GM06990 (cell line): Measurements from ENCODE around the gene TPO.

Source experiments
- DNase-seq: peaks from one replicate; pipeline ENCODE4 v3.0.0-alpha.2; 2011; ENCODE audit not compliant: insufficient read length; ENCODE audit errors: extremely low read depth
- H3K27me3 ChIP-seq: replicated peaks from 2 replicates; pipeline ENCODE4 v1.6.0; 2011; ENCODE audit warnings: low read length; ENCODE audit not compliant: control insufficient read depth, insufficient read depth
- H3K36me3 ChIP-seq: 2 replicates; pipeline ENCODE4 v1.5.1; 2011; ENCODE audit warnings: low read length; ENCODE audit not compliant: control insufficient read depth, insufficient read depth
- H3K4me3 ChIP-seq: replicated peaks from 2 replicates; pipeline ENCODE4 v1.5.1; 2011; ENCODE audit warnings: low read depth, mild to moderate bottlenecking, control low read depth, low read length
- TF ChIP-seq, protein P1 (sequence below): IDR thresholded peaks from 2 replicates; pipeline ENCODE4 v1.5.1; 2011; ENCODE audit warnings: low read length, control low read depth, mild to moderate bottlenecking, inconsistent platforms; ENCODE audit not compliant: insufficient read depth, poor library complexity, severe bottlenecking

TPO gene

DNA sequence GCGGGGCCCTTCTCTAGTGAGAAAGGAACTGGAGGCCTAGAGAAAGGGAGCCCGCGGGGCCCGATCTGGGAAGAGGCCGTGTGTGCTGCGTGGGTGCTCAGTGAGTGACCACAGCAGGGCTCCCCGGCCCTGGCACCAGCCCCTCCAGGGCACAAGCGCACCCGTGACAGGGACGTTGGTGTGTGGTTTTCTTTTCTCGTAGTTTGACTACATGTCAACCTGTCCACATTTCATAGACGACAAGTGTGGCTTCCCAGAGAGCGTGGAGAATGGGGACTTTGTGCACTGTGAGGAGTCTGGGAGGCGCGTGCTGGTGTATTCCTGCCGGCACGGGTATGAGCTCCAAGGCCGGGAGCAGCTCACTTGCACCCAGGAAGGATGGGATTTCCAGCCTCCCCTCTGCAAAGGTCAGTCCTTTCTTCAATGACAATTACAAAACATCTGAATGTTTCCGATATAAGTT, 83.1 kb downstream of the TPO start:
- no peaks in the 10 kb centered on the region for H3K27me3 ChIP-seq
- H3K36me3 ChIP-seq: no peaks in the 10 kb centered on the region
- DNase-seq: no peak
- H3K4me3 ChIP-seq: no peak overlapping the region
- TF ChIP-seq, protein P1, sequence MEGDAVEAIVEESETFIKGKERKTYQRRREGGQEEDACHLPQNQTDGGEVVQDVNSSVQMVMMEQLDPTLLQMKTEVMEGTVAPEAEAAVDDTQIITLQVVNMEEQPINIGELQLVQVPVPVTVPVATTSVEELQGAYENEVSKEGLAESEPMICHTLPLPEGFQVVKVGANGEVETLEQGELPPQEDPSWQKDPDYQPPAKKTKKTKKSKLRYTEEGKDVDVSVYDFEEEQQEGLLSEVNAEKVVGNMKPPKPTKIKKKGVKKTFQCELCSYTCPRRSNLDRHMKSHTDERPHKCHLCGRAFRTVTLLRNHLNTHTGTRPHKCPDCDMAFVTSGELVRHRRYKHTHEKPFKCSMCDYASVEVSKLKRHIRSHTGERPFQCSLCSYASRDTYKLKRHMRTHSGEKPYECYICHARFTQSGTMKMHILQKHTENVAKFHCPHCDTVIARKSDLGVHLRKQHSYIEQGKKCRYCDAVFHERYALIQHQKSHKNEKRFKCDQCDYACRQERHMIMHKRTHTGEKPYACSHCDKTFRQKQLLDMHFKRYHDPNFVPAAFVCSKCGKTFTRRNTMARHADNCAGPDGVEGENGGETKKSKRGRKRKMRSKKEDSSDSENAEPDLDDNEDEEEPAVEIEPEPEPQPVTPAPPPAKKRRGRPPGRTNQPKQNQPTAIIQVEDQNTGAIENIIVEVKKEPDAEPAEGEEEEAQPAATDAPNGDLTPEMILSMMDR: no peak

DNA sequence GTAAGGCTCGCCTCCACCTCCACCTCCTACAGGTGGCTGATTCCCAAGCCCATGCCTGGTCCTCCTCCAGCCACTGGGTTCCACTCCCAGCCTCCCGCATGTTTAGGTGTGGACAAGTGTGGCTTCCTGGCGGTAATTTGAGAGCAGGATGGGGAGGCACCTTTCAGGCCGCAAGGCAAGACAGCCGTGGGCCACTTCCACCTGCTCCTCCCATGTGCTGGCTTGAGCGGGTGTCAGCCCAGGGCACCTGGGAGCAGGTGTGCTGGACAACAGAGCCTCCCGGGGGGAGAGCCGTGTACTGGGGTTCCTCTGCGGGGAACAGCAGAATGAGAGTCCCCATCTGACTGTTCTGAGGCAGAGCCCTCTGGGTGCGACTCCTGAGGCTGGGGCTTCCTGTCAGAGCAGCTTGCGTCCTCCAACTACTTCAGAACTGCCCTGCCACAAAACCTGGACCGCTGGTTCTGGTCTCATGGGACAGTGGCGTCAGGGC, 83.9 kb downstream of the TPO start:
- H3K27me3 ChIP-seq: no peaks in the 10 kb centered on the region
- H3K36me3 ChIP-seq: no peaks in the 10 kb centered on the region
- TF ChIP-seq, protein P1: no peak
- H3K4me3 ChIP-seq: no peak overlapping the region
- no peak for DNase-seq

DNA sequence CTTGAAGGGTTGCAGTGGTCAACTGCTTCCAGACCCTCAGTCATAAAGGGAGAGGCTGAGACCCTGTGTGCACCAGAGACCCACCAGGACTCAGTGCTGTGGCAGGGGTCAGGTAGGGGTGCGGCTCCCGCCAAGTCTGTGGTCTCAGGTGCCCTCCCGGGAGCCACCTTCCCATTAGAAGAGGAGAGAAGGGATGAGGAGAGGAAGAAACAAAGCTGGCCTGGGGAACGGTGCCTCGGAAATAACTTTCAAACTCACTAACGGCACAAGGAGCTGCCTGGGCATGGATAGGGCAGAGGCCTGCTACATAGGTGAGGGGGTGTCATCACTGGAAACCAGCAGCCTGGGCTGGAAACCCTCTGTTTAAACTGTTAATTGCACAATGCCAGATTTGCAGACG, 84.9 kb downstream of the TPO start:
- Histone ChIP-seq H3K36me3 (no peaks in the 10 kb centered on the region), H3K4me3 (no peak overlapping the region), H3K27me3 (no peaks in the 10 kb centered on the region)
- TF ChIP-seq, protein P1: no peak
- DNase-seq: no peak

GRCh38 chr2:1499033-1499795, 86.0 kb downstream of the TPO start:
- H3K27me3 ChIP-seq: no peaks in the 10 kb centered on the region
- TF ChIP-seq, protein P1: no peak
- H3K36me3 ChIP-seq: no peaks in the 10 kb centered on the region
- no peak overlapping the region for H3K4me3 ChIP-seq
- DNase-seq: no peak

DNA sequence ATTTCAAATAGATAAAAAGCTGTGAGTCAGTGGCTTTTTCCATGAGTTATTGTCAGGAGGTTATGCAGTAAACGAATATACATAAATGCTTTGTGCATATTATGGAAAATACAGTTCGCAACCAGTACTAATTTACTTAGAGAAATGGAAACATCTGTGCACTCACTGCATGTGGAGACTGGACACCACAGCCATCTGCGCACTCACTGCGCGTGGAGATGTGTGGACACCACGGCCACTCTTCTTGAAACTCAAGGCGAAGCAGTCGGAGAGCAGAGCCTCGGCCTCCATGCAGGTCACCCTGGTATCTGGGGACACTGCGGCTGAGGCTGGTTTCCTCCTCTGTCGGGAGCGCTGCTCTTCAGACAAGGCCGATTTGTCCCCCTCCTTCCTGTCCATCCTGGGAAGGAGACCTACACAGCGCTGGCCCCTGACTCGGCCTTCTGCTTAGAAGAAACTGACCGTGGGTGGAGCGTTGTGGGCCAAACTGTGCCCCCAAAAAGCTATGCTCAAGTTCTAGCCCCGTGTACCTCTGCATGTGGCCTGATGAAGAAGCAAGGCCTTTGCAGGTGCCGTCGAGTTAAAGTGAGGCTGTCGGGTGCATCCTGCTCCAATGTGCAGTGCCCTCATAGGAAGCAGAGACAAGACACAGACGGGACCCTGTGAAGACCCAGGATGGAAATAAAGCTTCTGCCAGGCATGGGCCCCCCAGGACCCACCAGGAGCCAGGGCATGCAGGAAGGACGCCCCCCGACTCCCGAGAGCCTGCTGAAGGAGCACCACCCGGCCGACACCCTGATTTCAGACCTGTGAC, 88.0 kb downstream of the TPO start:
- H3K27me3 ChIP-seq: no peaks in the 10 kb centered on the region
- TF ChIP-seq, protein P1: no peak
- no peak for DNase-seq
- no peaks in the 10 kb centered on the region for H3K36me3 ChIP-seq
- no peak overlapping the region for H3K4me3 ChIP-seq
